ENCODE measurements around the gene FUBP1.

- no peak for TF ChIP-seq TAF1 (IDR thresholded peaks at IDR 0.05; ENCODE audit: borderline replicate concordance, low read depth, low read length)
- TF ChIP-seq POLR2A (IDR thresholded peaks at IDR 0.05; ENCODE audit: low read depth, low read length), result no peak
- TF ChIP-seq POLR2AphosphoS5 (IDR thresholded peaks at IDR 0.05; ENCODE audit: low read depth, low read length), result no peak
Observed at GRCh38 chr1:78005755-78006154, 26.9 kb upstream of the FUBP1 start.
